ENCODE data around the gene CDHR1. TPM values are rescaled to one million over a fixed set of nuclear protein-coding genes. Genes with fewer than 3 reads are reported as not detected.
A peak's percentile ranks its signal among the peaks of the same experiment; 100 is the strongest.

Gene CDHR1
- total and polyA plus RNA-seq, 2 of the 8 experiments (the other 6 are each of a cell fraction or from before 2014, with no cell fraction given): 3.9 to 10.5 TPM

GRCh38 chr10:84256510-84257342 is 62.4 kb downstream of the CDHR1 start (continued):
- TF ChIP-seq CHD7 (IDR thresholded peaks at IDR 0.05; ENCODE audit: insufficient replicate concordance, low read length): no peak
- no peak for TF ChIP-seq SRF (IDR thresholded peaks at IDR 0.05; ENCODE audit: low read depth, low read length)
- no peak for TF ChIP-seq NRF1 (IDR thresholded peaks at IDR 0.05; ENCODE audit: low read depth, low read length)
- no peak for TF ChIP-seq NANOG (IDR thresholded peaks at IDR 0.05; ENCODE audit: insufficient read depth, low read depth, low read length, poor library complexity, severe bottlenecking)
- TF ChIP-seq GTF2F1 (IDR thresholded peaks at IDR 0.05; ENCODE audit: borderline replicate concordance, low read depth, low read length): peak; percentile 31; the same call in 1 of the 2 replicates
- no peak for TF ChIP-seq POLR2AphosphoS5 (IDR thresholded peaks at IDR 0.05; ENCODE audit: low read depth, low read length)
- TF ChIP-seq POLR2A (IDR thresholded peaks at IDR 0.05; ENCODE audit: control extremely low read depth in 1 of 2, low read depth in 2 of 2, low read length in 2 of 2): no peak
- TF ChIP-seq TAF1 (IDR thresholded peaks at IDR 0.05; ENCODE audit: low read depth, low read length): no peak
- 0 out of 2 replicates have a peak, but pooled peaks have one; percentile 22 for TF ChIP-seq CREB1 (IDR thresholded peaks at IDR 0.05)
- TF ChIP-seq RAD21 (IDR thresholded peaks at IDR 0.05 in 1 of 2, conservative IDR thresholded peaks at IDR 0.05 in 1 of 2; ENCODE audit: low read depth in 2 of 2, low read length in 2 of 2): peak; percentile 55 to 66

Measured in H1 (cell line).